Measurements from ENCODE around the gene OR5C1.

OR5C1 gene

DNA sequence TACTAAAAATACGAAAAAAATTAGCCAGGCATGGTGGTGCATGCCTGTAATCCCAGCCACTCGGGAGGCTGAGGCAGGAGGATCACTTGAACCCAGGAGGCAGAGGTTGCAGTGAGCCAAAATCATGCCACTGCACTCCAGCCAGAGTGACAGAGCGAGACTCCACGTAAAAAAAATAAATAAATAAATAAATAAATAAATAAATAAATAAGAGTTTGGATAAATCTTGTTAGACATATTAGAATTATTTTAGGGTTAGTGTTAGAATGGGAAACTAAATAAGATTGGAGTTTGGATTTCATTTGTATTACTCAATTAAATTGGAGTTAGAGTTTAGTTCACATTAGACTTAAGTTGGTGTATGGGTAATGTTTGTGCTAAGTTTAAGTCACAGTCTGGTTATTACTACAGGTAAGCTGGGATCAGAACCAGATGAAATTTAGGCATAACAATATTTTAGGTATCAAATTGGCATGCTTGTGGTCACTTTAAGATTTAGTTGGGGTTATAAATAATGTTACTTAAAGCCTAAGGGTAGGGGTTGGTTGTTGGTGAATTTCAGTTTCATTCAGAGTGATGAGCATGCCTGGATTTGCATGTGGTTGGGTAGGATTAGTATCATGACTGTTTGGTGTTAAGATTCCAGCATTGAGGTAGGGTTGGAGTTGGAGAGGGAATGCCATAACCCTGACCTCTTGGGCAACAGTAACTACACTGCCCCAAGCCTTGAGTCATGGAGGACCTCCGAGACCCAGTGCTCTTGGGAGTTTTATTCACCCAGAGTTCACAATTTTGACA lies 3.3 kb downstream of the OR5C1 start:
- DNase-seq: no peak
- TF ChIP-seq CTCF (IDR thresholded peaks at IDR 0.05; ENCODE audit: low read depth, low read length, missing control alignments): no peak
- Histone ChIP-seq H3K27me3 (replicated peaks) (no peaks in the 10 kb centered on the region), H3K36me3 (replicated peaks) (no peaks in the 10 kb centered on the region), H3K27ac (no peak overlapping the region), H3K4me3 (ENCODE audit: low read depth, low read length) (no peak overlapping the region)
- in situ Hi-C loops (cut with HindIII; ENCODE audit: low pct_ligation_motif_present, low sequenced_read_pairs): no loop called here

DNA sequence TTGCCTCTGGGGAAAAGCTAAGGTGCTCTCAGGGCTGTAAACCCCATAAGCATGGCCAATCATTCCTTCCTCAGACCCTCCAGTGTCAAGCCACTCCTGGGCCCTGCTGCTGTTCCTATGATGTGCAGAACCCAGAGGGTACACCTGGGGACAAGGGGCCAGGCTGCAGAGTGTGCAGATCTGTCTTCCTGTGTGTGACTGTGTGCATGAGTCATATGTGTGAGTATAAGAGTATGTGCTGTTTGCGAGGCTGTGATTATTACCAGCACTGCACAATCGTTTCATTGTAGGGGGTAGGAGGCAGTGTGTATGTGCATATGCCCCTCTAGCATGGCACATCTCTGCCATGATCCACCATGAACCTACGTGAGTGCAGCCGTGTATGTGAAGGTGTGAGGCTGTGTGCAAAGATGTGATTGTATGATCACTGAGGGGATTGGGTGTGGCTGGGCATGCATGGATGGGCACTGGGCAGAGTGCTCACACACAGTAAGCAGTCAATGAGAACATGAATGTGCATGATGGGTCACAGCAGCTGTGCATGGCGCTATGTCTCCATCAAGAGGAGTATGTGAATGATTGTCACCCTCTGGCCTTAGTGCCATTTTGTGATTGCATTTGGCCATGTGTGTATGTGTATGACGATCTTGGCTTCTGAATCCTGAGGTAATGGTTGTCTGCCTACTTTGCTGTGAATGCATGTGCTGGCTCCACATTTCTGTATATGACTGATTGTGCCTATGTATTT lies 8.8 kb downstream of the OR5C1 start:
- H3K27me3 ChIP-seq (replicated peaks): no peaks in the 10 kb centered on the region
- no peak for TF ChIP-seq CTCF (IDR thresholded peaks at IDR 0.05; ENCODE audit: low read depth, low read length, missing control alignments)
- no peaks in the 10 kb centered on the region for H3K36me3 ChIP-seq (replicated peaks)
- H3K4me3 ChIP-seq (ENCODE audit: low read depth, low read length): no peak overlapping the region
- in situ Hi-C loops (cut with HindIII; ENCODE audit: low pct_ligation_motif_present, low sequenced_read_pairs): no loop called here
- no peak overlapping the region for H3K27ac ChIP-seq
- no peak for DNase-seq

- Histone ChIP-seq H3K27ac (no peak within 1 kb of the TSS), H3K36me3 (replicated peaks) (no peaks in the 10 kb centered on the region), H3K27me3 (replicated peaks) (no peaks in the 10 kb centered on the region), H3K4me3 (ENCODE audit: low read depth, low read length) (no peak within 1 kb of the TSS)
- no peak for DNase-seq
- in situ Hi-C loops (cut with HindIII; ENCODE audit: low pct_ligation_motif_present, low sequenced_read_pairs): no loop called here
- TF ChIP-seq CTCF (IDR thresholded peaks at IDR 0.05; ENCODE audit: low read depth, low read length, missing control alignments): no peak
Observed at GRCh38 chr9:122800066-122801060, 11.6 kb downstream of the OR5C1 start, which contains the start of gene OR1K1. TSS of gene OR1K1 (plus strand) at chr9:122800123. CDS start at chr9:122800123, 0 bp downstream.

- no peak for TF ChIP-seq CTCF (IDR thresholded peaks at IDR 0.05; ENCODE audit: low read depth, low read length, missing control alignments)
- no peak for DNase-seq
- Histone ChIP-seq H3K4me3 (ENCODE audit: low read depth, low read length) (no peak overlapping the region), H3K36me3 (replicated peaks) (no peaks in the 10 kb centered on the region), H3K27me3 (replicated peaks) (no peaks in the 10 kb centered on the region), H3K27ac (no peak overlapping the region)
- in situ Hi-C loops (cut with HindIII; ENCODE audit: low pct_ligation_motif_present, low sequenced_read_pairs): no loop called here
Observed at GRCh38 chr9:122806661-122807060, 17.9 kb downstream of the OR5C1 start.

DNA sequence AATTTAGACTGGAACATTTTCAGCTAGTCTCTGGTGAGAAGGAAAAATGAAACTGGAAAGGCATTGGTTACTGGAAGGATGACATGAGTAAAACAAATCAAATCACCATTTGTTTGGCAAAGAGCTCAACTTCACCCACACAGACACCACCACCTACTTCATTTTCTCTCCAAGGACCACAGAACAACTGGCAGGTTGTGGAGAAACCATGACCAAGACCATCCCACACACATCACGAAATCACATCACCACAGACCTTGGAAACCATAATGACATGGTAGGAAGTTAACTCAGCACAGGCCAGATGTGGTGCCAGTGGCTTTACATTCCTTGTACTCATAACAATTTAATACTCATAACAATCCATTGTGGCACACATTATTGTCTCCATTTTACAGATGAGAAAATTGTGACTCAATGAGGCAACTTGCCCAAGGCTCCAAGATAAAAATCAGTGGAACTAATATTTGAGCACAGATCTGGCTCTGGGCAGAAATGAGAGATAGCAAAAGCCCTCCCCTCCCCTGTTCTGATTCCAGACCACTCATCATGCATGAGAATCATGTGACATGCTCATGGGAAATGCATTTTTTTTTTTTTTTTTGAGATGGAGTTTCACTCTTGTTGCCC lies 18.7 kb downstream of the OR5C1 start:
- Histone ChIP-seq H3K36me3 (replicated peaks) (no peaks in the 10 kb centered on the region), H3K27me3 (replicated peaks) (no peaks in the 10 kb centered on the region), H3K27ac (no peak overlapping the region), H3K4me3 (ENCODE audit: low read depth, low read length) (no peak overlapping the region)
- no peak for DNase-seq
- in situ Hi-C loops (cut with HindIII; ENCODE audit: low pct_ligation_motif_present, low sequenced_read_pairs): no loop called here
- TF ChIP-seq CTCF (IDR thresholded peaks at IDR 0.05; ENCODE audit: low read depth, low read length, missing control alignments): no peak
